HG02759 (cell line): ENCODE results near the gene C1QTNF6.

ENCODE experiments used
- ATAC-seq: cut with Tn5 transposase; IDR thresholded peaks from one replicate; pipeline ENCODE4 v1.9.1; 2021; ENCODE audit warnings: mild to moderate bottlenecking, moderate library complexity; ENCODE audit not compliant: unreplicated experiment

The C1QTNF6 gene

DNA sequence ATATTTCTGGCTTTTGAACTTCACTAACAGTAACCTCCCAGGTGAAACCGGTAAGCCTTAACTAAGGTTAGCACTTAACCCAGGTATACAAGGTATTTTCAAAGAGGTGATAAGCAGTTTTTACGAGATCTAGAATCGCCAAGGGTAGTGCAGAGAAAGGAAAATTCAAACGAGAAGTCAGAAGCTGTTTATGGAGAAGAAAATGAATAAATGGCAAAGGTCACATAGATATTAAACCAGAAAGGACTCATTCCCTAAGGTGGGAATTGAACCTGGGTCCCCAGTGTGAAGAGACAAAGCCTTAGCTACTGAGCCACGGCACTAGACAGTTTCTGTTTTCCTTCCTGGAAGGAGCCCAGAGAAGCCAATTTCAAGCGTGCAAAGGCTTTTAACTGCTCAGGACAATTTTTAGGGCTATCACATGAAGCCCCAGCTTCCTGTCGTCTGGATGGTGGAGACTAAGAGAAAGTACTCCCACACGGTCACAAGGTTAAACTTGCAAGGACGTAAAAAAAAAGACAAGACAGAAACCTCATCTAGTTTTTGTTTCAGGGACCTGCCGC, 5.7 kb upstream of the C1QTNF6 start:
- no peak for ATAC-seq

DNA sequence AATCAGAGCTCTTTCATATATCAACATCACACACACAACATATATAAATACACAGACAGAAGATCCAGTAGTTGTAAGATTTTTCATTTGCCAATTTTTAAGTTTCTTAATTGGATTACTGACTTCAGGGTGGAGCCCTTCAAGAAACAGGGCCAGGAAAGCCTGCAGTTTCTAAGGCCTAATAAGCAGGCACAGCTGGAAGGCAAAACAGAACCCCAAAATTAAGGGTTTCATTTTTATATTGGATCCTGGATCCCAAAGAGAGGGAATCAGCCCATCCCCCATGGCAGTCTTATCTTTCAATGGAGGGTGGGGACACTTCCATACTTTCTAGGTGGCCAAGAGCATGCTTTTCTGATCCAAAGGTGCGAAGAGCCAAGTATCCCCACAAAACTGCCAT, 4.7 kb upstream of the C1QTNF6 start:
- ATAC-seq, result no peak

DNA sequence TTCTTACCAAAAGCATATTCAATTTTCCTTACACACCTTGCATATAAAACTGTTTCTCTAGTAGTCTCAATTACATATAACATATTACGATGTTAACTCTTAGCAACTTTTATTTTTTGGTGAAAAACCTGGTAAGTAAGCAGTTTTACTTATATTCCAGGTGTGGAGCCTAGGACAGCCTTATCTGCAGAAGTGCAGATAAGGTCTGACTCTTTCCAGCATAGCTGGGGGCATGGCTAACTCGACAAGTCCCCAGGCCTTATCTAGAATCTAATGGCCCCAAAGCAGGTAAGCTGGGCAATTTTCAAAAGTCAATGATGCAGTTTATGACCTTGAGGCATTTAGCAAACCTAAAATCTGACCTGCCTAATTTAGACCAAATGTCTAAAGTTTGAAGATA, 4.2 kb upstream of the C1QTNF6 start:
- ATAC-seq, result no peak

DNA sequence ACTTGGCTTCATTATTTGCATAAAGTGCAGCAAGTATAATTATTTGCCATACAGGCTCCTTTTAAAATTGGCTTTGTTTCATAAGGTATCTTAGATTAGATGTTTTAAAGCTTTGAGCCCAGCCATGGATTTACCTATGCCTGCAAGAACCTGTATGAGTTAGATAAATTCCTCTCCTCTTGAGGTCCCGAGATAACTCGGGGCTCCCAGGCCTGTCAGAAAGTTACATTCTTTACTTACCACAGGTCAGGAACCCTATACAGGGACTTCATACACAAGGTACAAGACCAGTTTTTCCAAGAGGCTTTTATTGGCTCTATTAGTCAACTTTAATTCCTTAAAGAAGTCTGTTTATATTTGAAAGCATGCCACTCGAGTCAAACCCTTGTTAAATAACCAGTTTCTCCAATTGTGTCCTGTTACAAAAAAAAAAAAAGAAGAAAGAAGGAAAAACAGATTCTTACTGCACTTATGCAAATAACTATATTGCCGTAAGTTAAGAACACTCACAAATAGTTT, 2.3 kb upstream of the C1QTNF6 start:
- ATAC-seq, result no peak

DNA sequence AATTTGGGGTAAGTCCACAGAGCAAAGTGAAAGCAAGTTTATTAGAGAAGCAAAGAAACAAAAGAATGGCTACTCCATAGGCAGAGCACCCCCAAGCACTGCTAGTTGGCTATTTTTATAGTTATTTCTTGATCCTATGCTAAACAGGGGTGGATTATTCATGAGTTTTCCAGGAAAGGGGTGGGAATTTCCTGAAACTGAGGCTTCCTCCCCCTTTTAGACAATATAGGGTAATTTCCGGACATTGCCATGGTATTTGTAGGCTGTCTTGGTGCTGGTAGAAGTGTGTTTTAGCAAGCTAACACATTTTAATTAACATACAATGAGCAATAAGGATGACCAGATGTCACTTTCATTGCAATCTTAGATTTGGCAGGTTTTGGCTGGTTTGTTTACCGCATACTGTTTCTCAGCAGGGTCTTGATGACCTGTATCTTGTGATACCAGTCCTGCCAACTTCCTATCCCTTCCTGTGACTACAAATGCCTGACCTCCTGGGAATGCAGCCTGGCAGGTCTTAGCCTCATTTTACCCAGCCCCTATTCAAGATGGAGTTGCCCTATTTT, 937 bp upstream of the C1QTNF6 start:
- ATAC-seq, result no peak

DNA sequence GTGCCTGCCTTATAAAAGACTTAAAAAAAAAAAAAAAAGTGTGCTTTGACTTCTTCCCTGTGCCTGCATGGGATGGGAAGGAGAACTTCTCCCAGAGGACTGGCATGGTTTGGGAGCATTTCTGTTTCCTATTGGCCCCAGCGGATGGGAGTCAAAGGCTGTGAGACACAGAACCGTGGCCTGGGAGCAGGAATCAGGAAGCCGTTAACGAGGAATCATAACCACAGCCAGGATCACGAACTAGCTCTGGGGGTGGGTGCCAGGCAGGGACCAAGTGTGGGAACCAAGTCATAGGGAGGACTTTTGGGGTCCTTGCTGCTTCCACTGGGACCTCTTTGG, 526 bp downstream of the C1QTNF6 start:
- no peak for ATAC-seq

DNA sequence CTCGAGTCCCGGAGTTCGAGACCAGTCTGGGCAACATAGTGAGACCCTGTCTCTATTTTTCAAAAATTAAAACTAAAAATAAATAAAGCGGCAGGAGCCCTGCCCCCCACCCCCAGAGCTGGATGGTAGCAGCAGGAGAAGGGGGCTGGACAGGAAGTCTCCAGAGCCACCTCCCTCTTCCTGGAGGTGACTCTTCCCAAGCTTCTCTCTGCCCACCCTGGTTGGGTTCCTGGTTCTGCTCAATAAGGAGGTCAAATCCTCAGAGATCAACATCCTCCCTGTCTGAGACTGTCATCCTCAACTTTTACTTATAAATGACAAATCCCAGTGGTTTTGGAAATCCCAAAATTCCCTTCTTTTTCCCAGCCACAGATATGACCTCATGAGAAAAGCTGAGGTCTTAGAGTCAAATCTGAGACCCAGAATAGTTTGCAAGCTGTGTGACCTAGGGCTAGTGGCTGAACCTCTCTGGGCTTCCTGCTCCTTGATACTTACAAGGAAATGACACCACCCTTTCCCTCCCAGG, 987 bp downstream of the C1QTNF6 start:
- no peak for ATAC-seq

DNA sequence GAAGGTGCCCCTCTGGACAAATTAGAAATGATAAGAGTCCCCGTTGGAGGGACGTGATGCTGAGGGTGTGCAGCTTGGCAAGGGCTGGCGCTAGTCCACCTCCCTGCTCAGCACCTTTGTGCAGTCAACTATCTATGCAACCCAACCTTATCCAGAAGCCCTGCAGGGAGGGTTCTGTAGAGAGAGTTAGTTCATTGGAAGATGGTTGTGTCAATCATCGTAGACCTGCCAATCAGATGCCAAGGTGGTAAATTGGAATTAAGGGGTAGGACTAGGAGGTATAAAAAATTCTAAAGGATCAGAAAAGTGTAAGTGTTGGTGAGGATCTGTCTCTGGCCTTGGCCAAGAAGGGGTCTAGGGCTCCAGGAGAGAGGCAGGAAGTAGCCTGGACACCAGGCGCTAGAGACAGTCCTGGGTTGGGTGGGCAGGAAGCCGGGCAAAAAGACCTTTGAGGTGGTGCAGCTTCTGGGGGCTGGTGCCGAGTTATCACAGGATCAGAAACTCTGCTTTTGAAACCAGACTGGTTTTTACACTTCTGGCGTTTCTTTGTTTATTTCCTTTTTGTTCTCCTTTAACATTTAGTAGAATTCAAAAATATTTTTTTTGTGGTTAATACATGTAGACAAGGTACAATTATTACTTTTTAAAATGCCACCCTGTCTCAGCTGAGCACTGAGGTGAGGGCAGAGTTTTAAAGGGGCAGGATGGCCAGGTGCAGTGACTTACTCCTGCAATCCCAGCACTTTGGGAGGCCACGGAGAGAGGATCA, 1.6 kb downstream of the C1QTNF6 start:
- ATAC-seq, result no peak

DNA sequence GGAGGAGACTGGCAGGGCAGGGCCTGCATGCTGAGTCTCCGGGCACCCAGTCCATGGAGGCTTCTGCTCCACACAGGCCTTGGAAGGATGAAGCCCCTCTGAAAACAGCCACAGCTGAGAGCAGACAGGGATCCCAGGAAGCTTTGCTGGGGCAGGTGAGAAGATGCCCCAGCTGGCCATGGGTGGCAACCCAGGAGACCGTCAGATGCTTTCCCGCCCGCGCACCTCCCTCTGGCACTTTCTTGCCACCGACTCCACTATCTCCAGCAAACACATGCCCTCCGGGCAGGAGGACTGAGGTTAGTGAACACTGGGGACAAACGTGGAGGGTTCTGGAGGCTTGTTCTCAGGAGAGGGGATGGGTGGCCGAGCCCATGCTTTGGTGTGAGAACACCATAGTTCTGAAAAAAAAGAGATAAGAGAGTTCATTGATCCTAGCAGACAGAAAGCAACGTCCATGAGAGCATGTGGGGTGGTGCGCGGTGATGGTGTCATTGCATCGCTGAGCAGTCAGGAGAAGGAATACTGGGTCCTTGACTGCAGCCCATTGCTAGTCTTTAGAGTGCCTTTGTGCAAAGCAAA, 2.3 kb downstream of the C1QTNF6 start:
- no peak for ATAC-seq

DNA sequence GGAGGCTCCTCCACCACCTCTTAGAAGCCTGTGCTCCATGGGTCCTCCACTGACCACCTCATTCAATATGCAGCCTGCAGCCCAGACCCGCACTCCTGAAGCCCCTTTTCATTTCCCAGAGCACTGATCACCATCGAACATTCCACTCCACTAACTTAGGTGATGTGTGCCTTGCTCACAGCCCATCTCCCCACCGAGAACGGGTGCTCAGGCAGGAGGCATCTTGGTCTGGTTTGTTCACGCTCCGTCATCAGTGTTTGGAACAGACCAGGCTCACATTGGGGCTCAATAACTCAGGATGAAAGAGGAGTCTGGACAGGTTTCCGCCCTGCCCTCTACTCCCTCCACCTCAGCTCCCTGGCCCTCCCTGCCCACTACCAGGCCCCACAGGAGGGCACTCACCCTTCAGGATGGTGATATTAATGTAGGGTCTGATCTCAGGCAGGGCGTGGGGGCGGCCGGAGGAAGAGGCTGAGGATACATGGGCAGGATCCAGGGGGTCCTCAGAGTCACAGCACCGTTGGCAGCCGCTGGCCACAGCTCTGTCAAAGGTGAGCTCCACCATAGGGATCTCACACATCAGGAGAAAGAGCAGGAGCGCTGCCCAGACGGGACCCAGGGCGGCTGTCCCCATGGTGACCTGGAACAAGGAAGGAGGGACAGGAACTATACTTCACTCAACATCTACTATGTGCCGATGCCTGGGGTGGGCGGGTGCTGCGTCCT, 3.1 kb downstream of the C1QTNF6 start:
- no peak for ATAC-seq

DNA sequence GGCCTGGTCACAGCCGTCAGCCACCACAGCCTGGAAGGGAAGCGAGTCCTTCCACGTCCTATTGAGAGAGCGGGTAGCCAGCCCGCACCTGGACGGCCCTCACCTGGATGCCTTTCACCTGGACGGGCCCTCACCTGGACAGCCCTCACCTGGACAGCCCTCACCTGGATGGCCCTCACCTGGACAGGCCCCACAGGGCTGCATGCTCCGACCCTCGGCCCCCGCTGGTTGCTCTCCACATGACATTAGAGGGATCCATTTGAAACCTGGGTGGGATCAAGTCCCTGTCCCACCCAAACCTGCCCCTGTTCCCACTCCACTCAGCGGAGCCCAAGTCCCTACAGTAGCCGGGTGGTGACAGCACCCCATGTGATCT, 3.7 kb downstream of the C1QTNF6 start:
- no peak for ATAC-seq

DNA sequence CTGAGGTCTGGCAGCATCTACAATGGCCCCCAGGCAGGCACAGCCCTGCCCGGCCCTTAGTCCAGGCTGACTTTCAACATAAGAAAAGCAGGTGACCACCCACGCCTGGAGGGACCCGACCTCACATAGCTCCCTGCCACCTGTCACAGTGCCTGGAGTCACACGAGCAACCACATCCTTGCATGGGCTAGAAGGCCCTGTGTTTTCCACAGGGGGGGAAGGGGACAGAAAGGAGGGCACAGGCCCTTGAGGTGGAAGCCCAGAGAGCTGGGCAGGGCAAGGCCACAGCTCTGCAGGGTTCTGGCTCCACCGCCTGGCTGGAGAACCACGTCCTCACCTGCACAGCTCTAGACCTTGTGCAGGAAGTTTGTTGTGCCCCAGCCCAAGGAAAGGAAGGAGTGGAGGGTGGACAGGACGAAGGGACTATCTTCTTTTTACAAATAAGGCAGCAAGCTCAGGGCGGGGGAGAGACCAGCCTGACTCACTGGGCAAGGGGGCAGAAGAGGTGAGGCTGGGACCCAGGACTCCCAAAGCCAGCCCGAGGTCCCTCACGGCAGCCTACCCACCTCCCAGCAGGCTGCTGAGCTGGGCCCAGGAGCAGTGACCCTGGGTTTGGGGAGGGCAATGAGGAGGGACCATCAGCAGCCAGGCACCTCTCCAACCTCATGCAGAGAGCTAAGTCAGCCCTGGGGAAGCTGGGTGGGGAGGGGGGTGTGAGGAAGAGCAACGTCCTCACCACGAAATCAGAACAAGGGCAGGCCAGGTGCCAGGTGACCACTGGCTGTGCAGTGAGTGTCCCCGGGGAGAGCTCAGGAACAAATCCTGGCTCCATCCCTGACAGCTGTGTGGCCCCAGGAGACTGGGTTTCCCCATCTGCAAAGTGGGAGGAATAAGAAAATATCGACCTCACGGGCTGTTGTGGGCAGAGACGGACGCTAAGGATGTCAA, 4.3 kb downstream of the C1QTNF6 start:
- no peak for ATAC-seq

DNA sequence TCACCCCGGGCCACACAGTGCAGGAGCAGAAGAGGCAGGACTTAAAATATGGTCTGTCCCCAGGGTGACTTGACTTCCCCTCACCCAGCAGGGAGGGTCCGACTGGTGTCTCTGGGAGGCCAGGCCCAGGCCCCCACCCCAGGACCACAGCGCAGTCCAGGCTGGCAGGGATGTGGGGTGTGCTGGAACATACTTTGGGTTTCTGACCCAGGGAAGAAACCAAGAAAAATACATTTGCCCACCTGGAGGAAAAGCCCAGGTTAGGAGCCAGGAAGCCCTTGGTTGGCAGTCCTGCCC, 5.2 kb downstream of the C1QTNF6 start:
- ATAC-seq, result no peak

DNA sequence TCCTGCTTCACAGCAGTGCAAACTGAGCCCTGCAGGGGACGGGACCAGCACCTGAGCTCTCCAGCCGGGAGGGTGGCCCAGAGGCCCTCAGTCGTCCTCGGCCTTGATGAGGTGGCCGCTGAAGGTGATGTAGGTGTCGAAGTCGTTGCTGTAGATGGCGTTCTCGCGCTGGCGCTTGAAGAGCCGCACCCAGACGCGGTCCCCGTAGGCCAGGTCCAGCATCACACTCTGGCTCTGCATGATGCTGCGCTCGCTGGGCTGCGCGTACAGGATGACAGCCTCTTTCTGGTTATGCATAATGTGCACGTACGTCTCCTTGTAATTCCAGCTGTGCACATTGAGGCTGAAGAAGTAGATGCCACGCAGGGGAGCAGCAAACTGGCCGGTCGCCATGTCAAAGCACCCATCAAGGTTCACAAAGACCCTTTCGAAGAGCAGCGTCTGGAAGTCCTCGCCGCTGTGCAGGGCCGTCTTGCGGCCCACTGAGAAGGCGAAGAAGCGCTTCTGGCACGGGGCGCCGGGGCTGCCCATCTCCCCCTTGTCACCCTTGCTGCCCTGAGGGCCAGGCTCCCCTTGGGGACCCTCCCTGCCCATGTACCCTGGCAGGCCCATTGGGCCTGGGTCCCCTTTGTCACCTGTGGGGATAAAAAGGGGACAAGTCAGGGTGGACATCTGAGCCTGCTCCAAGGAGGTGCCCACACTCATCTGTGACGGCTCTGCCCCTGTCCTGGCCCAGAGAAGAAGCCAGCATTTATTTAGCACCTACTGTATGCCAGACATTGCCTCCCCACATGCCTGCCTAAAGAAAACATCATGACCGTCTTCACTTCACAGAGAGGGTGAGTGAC, 5.7 kb downstream of the C1QTNF6 start:
- ATAC-seq, result no peak

DNA sequence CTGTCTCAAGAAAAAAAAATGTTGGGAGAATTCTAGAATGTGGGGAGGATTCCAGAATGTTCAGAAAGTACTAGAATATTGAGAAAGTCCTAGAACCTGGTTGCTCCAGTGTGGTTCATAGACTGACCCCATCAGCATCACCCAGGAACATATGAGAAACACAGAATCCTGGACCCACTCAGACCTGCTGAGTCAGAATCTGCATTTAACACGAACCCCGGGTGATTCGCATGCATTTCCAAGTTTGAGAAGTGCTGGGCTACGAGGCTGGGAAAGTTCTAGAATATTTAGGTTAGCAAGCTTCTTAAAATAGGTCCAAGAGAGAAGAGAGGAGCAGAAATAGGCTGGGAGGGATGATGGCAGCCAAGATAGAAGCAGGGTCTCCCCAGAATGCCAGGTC, 6.4 kb downstream of the C1QTNF6 start:
- no peak for ATAC-seq

DNA sequence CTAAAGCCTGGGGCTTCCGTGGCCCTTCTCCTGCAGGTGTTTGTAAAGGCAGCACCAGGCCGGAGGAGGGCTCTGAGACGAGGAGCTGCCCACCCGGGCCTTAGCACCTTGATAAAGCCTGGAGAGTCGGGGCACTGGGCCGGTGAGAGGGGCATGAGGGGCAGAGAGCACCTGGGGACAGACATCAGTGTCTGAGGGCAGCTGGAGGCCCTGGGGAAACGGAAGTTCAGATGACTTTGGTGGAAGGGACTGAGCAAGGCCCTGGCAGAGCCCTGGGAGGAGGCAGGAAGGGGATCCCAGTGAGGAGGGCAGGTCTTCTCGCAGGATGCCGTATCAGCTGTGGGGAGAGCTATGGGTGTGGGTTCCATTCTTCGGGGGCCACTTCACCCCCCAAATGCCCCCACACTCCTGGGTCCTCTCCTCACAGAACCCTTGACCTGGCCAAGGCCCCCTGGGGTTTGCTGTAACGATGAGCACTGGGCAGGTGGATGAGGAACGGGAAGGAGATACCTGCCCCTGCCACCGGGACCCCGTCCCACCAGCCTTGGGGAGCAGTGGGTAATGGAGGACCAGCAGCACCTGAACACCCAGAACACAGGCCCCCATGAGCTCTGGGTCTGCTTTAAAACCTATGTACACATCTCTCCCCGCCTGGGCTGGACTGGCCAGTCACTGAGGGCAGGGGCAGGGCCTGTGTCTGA, 7.4 kb downstream of the C1QTNF6 start:
- ATAC-seq, result no peak

DNA sequence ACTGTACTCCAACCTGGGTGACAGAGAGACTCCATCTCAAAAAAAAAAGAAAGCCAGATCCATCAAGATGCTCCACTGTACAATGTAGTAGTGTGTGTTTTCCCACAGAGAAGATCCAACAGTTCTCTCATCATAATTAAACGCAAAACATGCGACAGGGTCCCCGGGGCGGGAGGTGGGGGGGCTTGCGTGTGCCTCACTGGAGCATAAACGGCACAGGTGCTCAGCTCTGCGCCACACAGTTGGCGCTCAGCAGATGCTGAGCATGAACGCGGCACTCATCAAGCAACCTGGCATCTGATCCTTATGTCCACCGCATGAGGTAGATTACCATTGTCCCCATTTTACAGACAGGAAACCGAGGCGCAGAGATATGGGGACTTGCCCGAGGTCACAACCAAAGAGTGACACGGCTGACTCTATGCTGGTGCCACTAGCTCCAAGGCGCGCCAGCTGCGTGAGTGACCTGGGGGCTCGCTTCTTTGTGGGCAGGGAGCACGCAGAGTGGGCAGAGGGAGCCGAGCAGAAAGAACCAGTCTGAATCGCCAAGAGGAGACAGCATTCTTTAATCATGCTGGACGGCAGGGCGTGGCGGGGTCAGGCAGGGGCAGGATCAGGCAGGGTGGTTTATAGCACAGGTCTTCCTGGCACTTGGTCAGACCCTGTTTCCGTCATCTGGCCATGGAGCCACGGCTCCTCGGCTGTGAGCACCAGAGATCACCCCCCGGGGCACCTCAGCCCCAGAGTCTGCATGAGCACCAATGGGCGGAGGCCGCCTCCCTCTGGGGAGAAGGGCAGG, 8.2 kb downstream of the C1QTNF6 start:
- ATAC-seq, result no peak

DNA sequence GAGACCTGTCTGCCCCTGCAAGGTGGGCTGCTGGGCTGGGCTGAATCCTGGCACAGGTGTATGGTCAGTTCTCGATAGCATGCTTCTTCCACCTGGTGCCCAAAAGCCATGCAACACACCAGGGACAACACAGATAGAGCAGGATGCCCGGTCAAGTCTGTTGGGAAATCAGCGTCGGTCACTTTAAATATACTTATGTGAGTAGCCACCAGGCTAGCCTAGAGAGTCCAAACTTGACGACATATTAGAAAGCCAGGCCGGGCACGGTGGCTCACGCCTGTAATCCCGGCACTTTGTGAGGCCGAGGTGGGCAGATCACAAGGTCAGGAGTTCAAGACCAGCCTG, 8.9 kb downstream of the C1QTNF6 start:
- no peak for ATAC-seq
